Spleen (tissue), 7 donors: ENCODE results near the gene UGT1A4.

Source experiments
- CTCF ChIP-seq, 11 experiments: fragments of 200-600 bp in 7 of 11; fragments of 450-650 bp in 4 of 11; sonication (generic) in 4 of 11; IDR thresholded peaks in 8 of 11; conservative IDR thresholded peaks in 3 of 11; 1 replicate in 7 of 11; 2 replicates in 4 of 11; pipeline versions ENCODE4 v1.4.0 to v1.8.0; 2016 to 2021; ENCODE audit warnings: antibody characterized with exemption in 11 of 11, inconsistent platforms in 4 of 11, mild to moderate bottlenecking in 1 of 11
- POLR2A ChIP-seq, 3 donors: fragments of 450-650 bp; IDR thresholded peaks; one replicate each; pipeline ENCODE4 v1.5.1; 2017; ENCODE audit warnings: antibody characterized with exemption in 3 of 3, mild to moderate bottlenecking in 1 of 3
- POLR2AphosphoS5 ChIP-seq, 3 donors: sonication (generic); formaldehyde crosslinking; IDR thresholded peaks; one replicate each; pipeline ENCODE4 v1.5.1; 2017; ENCODE audit warnings: antibody characterized with exemption in 3 of 3
- donor health status: DM: no; HTN: no; CAD: no; lungs with moderate emphysema.
- donor health status: DM: no; HTN: no; CAD: no.
- donor health status: DM: no; HTN: no; CAD: no.

- TF ChIP-seq CTCF (IDR thresholded peaks at IDR 0.05 in 8 of 11, conservative IDR thresholded peaks at IDR 0.05 in 3 of 11) = no peak
- no peak for TF ChIP-seq POLR2A (IDR thresholded peaks at IDR 0.05)
- no peak for TF ChIP-seq POLR2AphosphoS5 (IDR thresholded peaks at IDR 0.05)
Observed at GRCh38 chr2:233803994-233804393, 85.5 kb downstream of the UGT1A4 start.
